NCI-H2196 (cell line): ENCODE data around the gene UCN3.

ENCODE experiments used
- DNase-seq: peaks from one replicate; lab custom pipeline; 2025; ENCODE audit not compliant: unreplicated experiment; lab: John Stamatoyannopoulos, UW

The UCN3 gene, protein sequence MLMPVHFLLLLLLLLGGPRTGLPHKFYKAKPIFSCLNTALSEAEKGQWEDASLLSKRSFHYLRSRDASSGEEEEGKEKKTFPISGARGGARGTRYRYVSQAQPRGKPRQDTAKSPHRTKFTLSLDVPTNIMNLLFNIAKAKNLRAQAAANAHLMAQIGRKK

DNA sequence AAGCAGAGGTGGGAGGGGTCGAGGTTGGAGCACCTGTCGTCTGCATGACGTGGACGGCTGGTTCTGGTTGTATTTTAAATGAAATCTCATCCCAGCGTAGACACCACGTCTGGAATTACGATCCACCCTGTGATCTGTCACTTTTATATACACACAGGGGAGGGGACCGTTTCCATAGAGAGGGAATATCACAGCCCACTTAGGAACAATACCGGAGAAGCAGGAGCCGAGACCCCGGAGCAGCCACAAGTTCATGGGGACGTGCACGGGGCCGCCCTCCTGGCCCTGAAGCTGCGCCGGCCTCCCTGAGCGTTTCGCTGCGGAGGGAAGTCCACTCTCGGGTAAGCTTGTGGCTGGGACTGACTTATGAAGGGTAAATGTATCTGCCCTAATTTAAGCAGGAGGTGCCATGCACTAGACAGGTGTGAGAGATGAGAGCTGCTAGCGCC, at the start of gene UCN3:
TSS of gene UCN3 (plus strand) at position 77 of the 449 bp plus-strand sequence. CDS start 8,755 bp downstream, outside the sequence.
- no peak for DNase-seq

DNA sequence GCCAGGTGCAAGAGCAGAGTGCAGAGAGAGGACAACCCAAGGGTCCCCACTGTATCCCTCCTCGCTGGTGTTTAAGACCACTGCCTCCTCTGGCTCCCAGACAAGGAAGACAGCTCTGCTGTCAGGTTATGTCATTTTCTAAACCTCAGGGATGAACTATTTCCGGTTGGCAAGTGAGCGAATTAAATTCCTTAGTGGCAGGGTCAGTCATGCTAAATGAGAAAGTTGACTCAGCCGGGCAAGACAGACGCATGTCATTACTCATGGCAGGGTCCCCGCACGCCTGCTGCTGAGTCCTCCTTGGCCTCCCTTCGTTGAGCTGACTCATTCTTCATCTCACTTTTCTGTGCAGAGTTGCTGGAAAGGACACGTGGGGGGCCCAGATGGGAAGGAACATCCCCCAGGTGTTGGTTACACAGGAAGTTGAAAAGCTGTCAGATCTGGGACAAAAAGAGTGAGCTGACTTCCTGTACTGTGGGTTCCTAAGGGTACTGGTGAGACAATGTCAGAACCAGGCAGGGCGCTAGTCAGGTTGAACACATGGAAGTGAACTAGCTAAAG, 47.1 kb upstream of the UCN3 start:
- no peak for DNase-seq

DNA sequence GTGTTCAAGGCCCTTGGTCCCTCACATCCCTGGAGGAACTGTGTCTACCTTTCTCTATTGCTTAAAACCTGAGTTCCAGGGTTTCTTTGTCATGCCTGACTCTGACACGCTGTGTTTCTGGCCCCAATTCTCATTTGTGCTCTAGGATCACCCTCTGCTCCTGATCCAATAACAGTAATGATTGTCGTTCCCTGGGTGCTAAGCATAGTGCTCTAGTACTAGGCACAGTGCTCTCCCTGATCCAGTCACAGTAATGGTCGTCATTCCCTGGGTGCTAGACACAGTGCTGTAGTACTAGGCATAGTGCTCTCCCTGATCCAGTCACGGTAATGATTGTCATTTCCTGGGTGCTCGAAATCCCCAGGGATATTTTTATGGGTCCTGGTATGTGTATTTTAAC, 46.6 kb upstream of the UCN3 start:
- no peak for DNase-seq

DNA sequence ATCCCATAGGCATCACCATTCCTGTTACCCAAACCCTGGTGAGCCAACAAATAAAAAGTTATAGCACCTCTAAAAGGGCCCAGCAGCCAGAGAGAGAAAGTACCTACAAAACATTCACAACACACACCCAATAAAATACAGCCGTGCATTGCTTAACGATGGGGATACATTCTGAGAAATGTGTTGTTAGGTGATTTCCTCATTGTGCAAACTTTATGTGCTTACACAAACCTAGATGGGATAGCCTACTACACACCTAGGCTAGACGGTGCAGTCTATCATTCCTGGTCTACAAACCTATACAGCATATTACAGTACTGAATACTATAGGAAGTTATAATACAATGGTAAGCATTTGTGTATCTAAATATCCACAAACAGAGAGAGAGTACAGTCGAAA, 44.9 kb upstream of the UCN3 start:
- no peak for DNase-seq

DNA sequence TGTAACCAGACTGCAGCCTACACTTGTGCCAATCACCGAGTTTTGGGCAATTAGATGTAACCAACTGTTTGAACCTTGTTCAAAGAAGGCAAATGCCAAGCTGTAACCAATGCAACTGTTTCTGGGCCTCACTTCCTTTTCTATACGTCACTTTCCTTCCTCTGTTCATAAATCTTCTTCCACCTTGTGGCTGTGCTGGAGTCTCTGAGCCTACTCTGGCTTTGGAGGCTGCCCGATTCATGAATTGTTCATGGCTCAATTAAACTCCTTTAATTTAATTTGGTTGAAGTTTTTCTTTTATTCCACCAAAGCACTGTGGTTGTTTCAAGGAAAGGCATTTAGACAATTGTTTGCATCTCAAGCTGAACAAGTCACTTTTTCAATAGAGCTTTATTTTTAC, 43.5 kb upstream of the UCN3 start:
- DNase-seq = no peak

DNA sequence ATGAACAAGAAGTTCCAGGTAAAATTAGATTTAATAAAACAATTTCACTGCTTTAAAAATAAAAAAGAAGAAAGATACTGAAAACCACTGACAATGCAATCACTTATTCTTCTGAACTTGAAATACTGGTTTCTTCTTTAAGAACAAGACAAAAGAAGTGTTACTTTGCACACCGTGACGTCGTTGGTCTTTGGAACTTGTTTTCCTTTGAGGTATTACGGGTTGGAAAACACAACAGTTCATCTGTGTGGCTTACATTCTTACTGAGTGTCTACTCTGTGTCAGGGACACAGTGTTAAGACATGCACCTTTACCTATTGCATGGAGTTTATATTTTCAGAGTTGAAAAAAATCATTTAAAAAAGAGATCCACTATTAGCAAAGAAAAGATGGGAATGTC, 41.3 kb upstream of the UCN3 start:
- DNase-seq = no peak

DNA sequence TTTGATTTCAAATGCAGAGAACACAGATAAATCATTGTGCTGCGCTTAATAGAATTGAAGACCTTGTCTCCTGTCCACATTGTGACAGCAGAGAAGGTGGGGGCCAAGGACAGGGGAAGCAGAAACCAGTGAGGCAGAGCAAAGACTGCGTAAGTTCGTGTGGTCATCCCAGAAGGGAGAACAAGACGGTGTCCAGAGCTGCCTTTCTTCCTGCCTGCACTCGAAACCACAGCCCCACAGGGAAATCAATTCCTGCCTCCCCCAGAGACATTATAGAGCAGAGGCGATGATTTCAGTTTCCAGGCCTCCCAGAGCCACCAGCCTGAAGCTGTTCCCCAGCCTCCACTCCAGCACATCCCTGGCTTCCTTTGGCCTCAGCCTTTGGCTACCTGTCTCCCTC, 39.7 kb upstream of the UCN3 start:
- DNase-seq = no peak

DNA sequence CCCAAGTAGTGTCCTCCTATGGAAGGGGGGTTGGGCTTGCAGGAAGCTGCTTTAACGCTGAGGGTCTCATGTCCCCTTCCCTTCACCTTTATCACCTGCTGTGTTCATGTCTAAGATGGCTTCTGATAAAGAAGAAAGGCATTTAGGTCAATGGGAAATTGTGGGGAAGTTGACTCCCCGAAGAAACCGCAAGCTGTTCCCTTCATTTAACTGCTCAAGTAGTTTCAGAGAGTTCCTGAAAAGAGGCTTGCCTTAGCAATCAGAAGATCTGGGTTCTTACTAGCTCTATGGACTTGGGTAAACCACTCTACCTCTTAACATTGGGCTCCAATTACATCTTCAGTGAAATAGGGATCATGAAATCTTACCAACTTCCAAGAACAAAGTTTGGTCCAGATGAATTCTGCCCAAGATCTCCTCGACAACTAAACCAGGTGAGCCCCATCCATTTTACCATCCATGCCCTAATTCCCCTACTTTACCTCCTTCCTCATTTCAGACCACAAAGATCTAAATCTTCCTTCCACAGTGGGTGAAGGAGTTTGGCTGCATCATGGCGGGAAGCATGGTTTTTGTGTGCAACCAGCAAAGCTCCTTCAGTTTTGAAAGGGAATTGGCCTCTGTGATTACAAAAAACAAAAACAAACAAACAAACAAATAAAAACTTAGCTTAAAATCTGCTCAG, 30.4 kb upstream of the UCN3 start:
- DNase-seq = no peak

DNA sequence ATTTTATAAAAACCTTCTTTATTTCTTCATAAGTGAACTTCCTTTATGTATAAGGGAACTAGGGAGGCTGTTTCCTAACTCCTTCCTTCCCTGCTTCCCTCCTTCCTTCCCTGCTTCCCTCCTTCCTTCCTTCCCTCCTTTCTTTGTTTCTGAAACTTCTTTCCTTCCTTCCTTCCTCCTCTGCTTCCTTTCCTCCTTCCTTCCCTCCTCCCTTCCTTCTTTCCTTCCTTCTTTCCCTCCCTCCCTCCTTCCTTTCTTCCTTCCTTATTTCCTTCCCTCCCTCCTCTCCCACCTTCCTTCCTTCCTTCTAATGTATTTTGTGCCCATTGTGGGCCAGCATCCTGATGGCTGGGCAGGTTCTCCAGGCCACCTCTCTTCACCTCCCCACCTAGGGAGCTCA, 26.8 kb upstream of the UCN3 start:
- no peak for DNase-seq

DNA sequence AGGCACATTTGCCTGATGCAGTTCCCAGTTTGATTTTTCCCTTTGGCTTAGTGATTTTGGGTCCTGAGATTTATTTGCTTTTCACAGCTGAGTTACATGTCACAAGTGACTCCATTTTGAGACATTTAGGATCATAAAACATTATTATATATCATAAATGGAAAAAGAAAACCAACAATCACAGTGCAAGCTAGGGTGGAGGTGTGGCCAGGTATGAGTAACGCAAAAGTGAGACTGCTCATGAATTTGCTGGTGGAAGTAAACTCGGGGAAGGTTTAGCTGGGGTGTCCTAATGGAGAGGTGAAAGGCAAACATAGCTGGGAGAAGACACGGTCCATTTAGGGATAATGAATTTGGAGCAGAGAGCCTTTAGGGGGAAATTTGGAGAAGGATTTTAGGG, 21.7 kb upstream of the UCN3 start:
- DNase-seq = no peak

DNA sequence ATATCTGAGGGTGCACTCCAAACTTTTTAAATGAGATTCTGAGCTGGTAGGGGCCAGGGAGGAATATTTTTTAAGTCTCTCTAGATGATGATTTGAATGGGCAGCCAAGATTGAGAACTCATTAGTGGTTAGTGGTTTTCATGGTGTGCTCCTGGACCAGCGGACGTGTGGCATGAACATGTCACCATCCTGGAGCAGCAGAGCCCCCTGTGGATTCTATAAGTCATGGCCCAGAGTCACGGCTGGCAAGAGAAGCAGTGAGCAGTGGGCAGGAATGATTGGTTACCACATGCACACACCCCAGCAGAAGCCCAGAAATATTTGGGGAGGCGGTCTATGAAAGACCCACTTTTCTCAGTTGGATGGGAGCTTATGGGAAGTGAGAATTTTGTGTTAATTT, 21.2 kb upstream of the UCN3 start:
- DNase-seq = no peak

DNA sequence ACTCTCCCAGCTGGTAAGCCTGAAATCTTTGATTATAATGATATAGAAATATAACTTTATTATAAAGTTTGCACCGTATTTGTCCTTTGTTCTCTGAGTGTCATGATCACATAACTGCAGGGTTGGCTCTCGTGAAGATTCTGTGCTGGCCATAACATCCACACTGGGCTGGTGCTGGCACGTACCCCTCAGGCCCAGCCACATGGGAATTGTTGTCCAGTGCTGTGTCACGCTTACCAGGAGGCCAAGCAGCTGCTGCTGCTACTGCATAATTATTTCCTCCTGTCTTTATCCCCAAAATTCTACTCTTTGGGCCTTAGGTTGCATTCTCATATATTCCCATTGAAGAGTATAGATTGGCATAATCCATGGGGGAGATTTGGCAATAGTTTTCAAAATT, 20.8 kb upstream of the UCN3 start:
- DNase-seq = no peak

DNA sequence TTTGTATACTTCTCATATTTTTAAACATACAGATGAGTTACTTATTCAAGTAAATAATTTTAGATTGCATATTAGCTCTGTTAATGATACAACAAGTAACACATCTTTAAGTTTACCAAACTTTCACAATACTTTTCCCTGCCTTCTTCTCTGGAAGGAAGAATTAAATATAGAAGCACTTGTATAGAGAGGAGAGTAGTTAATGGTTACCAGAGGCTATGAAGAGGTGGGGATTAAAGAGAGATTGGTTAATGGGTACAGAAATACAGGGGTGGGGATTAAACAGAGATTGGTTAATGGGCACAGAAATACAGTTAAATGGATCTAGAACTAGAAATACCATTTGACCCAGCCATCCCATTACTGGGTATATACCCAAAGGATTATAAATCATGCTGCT, 20.0 kb upstream of the UCN3 start:
- no peak for DNase-seq

DNA sequence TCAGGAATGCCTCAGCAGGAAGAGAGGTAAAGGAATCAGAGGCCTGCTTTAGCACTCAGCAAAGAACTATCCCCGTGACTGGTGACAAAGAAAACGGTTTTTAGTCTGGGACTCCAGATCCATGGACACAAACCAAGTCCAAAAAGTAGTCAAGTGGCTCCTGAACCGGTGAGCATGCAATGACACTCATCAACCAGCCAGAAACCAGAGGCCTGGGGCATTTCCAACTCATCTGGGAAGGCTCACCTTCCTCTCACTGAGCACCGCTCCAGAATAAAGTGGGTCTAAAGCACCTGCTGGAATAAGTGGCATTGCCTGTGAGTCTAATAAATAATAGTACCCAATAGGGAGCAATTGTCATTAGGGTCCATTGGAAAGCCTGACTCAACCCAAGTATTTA, 17.9 kb upstream of the UCN3 start:
- DNase-seq = no peak

DNA sequence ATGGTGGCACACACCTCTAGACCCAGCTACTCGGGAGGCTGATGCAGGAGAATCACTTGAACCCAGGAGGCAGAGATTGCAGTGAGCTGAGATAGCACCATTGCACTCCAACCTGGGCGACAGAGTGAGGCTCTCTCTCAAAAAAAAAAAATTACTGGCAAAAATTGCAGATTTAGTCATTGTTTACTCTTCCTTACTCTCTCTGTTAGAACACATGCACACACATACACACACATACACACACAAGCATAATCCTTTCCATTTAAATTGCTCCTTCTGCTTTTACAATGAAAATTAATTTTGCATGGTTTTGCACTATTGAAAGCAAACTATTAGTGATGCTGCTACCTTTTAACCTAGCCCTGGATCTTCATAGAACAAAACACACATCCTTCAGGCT, 15.4 kb upstream of the UCN3 start:
- no peak for DNase-seq

DNA sequence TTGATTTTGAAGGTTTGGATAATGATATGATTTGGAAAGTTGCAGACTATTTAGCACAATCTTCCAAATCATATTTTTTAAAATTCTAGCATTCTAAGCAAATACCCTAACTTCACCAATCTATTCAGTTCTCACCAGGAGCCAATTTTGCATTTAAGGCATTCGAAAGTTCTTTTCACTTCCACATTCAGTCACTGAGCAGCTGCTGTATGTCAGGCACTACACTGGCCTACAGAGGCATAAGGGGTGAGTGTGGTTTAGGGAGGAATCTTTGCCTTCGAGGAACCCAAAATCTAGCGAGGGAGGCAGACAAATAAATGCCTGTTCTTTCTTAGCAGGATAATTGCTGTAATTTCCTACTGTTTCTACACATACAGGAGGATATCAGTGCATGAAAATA, 10.7 kb upstream of the UCN3 start:
- DNase-seq = no peak

DNA sequence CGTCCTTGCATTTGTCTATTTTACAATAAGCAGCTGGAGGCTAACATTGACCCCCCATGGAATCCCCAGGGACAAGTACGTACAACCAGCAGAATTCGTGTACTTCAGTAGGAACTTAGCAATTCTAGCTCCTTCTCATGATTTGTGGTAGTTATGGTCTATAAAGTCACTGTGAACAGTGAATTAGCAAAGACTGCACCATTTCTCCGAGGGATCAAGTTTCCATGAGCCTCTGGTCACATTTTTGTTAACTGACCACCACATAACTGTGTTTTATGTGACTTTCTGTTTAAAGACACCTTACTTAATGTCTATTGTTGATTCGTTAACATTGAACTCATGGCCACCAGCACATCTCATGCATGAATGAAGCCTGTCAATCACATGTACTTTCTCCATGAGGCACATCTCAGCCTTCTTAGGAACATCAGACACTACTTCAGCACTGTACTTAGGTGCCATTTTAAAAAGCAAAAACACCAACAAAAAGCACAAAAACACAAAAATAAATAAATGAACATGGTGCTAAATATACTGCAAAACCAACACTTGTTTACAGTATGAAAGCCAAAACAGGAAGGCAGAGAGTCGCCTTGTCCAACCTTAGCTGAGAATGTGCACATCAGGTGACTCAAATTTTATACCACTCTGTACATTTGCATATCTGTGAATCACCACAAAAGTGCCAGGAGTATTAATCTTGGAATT, 9.0 kb upstream of the UCN3 start:
- no peak for DNase-seq

DNA sequence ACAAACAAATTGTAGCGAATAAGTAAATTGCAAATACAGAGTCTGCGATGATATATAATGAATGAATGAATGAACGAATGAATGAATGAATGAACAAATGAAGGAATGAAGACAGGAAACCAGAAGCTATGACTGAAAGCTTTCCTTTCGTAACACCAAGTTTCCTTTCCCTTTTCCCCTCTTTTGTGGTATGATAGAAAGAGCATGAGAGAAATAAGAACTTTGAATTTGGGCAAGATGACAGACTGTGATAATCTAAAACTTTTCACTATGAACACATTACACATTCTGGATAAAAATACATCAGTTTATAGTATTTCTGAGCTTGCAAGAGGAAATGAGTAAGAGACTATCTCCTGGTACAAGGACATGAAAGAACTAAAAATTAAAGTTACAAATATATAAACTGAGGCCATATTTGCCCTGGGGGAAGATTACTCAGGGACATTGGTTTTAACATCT, 8.4 kb upstream of the UCN3 start:
- DNase-seq = no peak

DNA sequence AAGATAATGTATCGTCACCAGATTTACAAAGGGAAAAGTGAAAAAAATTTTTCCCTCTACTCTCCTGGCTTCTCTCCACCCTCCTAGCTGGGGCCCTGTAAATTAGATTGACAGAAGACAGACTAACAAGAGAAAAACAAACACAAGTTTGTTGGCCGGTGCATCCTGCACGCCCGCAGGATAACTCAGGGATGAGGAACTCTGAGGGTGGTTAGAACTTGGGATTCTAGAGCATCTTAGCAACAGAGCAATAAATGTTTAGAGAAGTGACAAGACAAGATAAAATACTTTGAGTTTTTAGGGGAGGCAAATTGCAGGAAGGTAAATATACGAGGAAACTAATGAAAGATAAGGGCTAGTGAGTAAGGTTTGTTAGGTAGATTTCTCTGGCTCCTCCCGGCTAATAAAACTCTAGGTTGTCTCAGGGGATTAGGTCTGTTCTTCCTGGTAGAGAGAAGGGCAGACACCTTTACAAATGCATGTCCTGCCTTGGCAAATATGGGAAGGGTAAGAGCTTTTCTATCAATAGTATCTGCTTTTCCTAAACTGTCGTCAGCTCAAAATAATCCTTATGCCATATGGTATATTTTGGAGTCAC, 4.3 kb upstream of the UCN3 start:
- no peak for DNase-seq

DNA sequence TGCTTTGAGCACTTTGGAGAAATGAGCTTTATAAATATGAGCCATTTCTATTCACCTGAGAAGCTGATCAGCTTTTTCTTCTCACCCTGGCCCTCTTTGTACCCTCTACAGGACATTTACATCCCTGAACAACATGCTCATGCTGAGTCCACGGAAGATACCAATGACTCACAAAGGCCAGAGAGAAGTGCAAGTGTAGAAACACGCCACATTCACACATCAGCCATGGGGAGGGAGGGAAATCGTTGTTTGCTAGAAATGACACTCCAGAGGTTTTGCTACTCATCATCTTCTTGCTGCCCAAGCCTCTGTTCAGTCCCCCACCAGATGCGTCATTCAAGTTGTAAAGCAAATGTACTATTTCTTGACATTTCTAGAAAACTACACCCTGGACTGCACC, 2.8 kb upstream of the UCN3 start:
- DNase-seq = no peak

DNA sequence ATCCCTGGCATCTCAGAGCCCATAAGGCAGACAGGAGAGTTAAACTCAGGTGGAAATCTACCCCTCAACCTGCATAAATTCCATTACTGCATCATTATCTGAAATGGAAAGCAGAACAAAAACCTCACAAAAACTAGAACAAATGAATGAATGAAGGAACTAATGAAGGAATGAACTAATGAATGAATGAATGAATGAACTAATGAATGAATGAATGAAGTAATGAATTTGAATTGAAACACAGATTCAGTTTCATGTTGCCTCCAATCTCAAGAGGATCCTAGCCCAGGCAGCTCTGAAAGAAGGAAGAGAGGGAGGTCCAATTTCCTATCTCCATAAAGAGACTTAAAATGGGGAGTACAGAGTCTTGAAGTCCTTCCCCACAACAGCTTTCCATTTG, 1.9 kb upstream of the UCN3 start:
- DNase-seq = no peak

DNA sequence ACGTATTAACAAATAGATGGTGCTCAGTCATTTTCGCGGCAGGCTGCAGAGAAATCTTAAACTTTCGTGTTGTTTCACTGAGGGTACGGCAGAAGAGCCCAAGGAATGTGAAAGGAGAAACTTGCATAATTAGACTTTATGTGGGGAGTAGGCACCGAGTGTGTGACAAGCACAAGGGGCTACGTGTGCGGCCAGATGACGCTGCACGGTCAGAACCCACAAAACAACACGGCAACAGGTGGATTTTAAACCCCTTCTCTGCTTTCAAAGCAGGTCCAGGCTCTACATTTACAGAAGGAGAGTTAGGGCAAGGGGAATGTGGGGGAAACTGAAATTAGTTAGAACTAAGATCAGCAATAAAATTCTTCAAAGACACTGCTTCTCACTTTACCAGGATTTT, 392 bp upstream of the UCN3 start:
- no peak for DNase-seq
